H1 (cell line): Measurements from ENCODE around the gene PTPRT. TPM values are rescaled to one million over a fixed set of nuclear protein-coding genes. Genes with fewer than 3 reads are reported as not detected.

Experiments used
- CTCF ChIA-PET: fragments of 300-600 bp; sonication (Branson Sonifier 250); formaldehyde crosslinking; loops from one replicate; lab custom pipeline; 2021; ENCODE audit not compliant: partially characterized antibody; lab: Charles Lee
- POLR2A ChIA-PET: fragments of 300-600 bp; sonication (Branson Sonifier 250); formaldehyde crosslinking; loops from one replicate; lab custom pipeline; 2021; ENCODE audit warnings: inconsistent platforms; ENCODE audit not compliant: partially characterized antibody; lab: Charles Lee
- DNase-seq, 2 experiments: peaks; one replicate each; pipeline versions ENCODE4 v3.0.0 to v3.0.0-alpha.2; 2010 to 2022; ENCODE audit warnings: low spot score in 2 of 2, low read depth in 1 of 2, mixed read lengths in 1 of 2
- FAIRE-seq: peaks from 2 replicates; lab custom pipeline; 2011; peaks lifted over from hg19 to GRCh38; lab: Jason Lieb, UNC
- H2AFZ ChIP-seq: 2 replicates; pipeline ENCODE4 v1.8.1; 2012; ENCODE audit warnings: low read length, inconsistent platforms
- H2AK5ac ChIP-seq: 2 replicates; pipeline ENCODE4 v1.6.1; 2013; ENCODE audit warnings: low read depth, low read length
- H2BK120ac ChIP-seq: replicated peaks from 2 replicates; pipeline ENCODE3; 2013; ENCODE audit warnings: low read depth, low read length, inconsistent platforms
- H2BK12ac ChIP-seq: 2 replicates; pipeline ENCODE4 v1.6.1; 2013; ENCODE audit warnings: low read depth, low read length
- H2BK15ac ChIP-seq: 2 replicates; pipeline ENCODE4 v1.6.1; 2013; ENCODE audit warnings: low read length
- H2BK20ac ChIP-seq: 2 replicates; pipeline ENCODE4 v1.6.1; 2013; ENCODE audit warnings: low read length
- H2BK5ac ChIP-seq: 2 replicates; pipeline ENCODE4 v1.6.1; 2013; ENCODE audit warnings: low read depth, low read length
- H3K14ac ChIP-seq: 2 replicates; pipeline ENCODE4 v1.6.1; 2013; ENCODE audit warnings: inconsistent platforms; ENCODE audit not compliant: insufficient read length
- H3K18ac ChIP-seq: 2 replicates; pipeline ENCODE4 v1.6.1; 2013; ENCODE audit warnings: low read length; ENCODE audit errors: extremely low read depth
- H3K23ac ChIP-seq: 2 replicates; pipeline ENCODE4 v1.6.1; 2013; ENCODE audit warnings: inconsistent platforms; ENCODE audit not compliant: insufficient read length
- H3K23me2 ChIP-seq: 2 replicates; pipeline ENCODE4 v1.6.1; 2013; ENCODE audit warnings: low read depth, low read length
- H3K27ac ChIP-seq: 2 replicates; pipeline ENCODE4 v1.6.1; 2011; ENCODE audit warnings: low read depth, low read length, inconsistent platforms
- H3K27me3 ChIP-seq, 4 experiments: replicated peaks in 1 of 4; 1 replicate in 1 of 4; 2 replicates in 3 of 4; pipeline versions ENCODE4 v1.6.1 to v1.8.1; 2011 to 2013; ENCODE audit warnings: low read length in 3 of 4, mild to moderate bottlenecking in 3 of 4, inconsistent platforms in 2 of 4, mixed read lengths in 2 of 4, moderate library complexity in 1 of 4; ENCODE audit not compliant: control insufficient read depth in 3 of 4, insufficient read depth in 3 of 4; ENCODE audit errors: extremely low read depth in 1 of 4
- H3K36me3 ChIP-seq, 4 experiments: 2 replicates each; pipeline versions ENCODE4 v1.6.1 to v1.8.1; 2011 to 2013; ENCODE audit warnings: mild to moderate bottlenecking in 4 of 4, low read length in 3 of 4, moderate library complexity in 2 of 4, control low read depth in 1 of 4, inconsistent platforms in 1 of 4; ENCODE audit not compliant: insufficient read depth in 4 of 4, control insufficient read depth in 2 of 4
- H3K4ac ChIP-seq: replicated peaks from 2 replicates; pipeline ENCODE3; 2013; ENCODE audit warnings: low read length, low read depth, mixed read lengths, inconsistent platforms; ENCODE audit not compliant: insufficient read length
- H3K4me1 ChIP-seq, 4 experiments: replicated peaks in 1 of 4; 1 replicate in 1 of 4; 2 replicates in 3 of 4; pipeline versions ENCODE4 v1.6.1 to v1.8.1; 2011 to 2013; ENCODE audit warnings: low read length in 3 of 4, inconsistent platforms in 2 of 4, mixed read lengths in 1 of 4; ENCODE audit not compliant: insufficient read depth in 4 of 4, control insufficient read depth in 3 of 4
- H3K4me2 ChIP-seq, 2 experiments: 2 replicates each; pipeline versions ENCODE4 v1.6.1 to v1.8.1; 2011 to 2013; ENCODE audit warnings: low read depth in 2 of 2, low read length in 2 of 2, control low read depth in 1 of 2, inconsistent platforms in 1 of 2, mild to moderate bottlenecking in 1 of 2; ENCODE audit not compliant: insufficient read depth in 1 of 2
- H3K4me3 ChIP-seq, 4 experiments: fragments of 200-600, 300-600 bp in 1 of 4; sonication (generic), shearing (Covaris generic), sonication (Bioruptor Twin) in 1 of 4; 2 replicates each; pipeline versions ENCODE4 v1.5.1 to v1.8.1; 2011 to 2016; ENCODE audit warnings: low read length in 4 of 4, low read depth in 3 of 4, control low read depth in 2 of 4, inconsistent platforms in 2 of 4, mild to moderate bottlenecking in 2 of 4, mixed read lengths in 1 of 4, moderate library complexity in 1 of 4; ENCODE audit not compliant: insufficient read depth in 2 of 4; ENCODE audit errors: extremely low read depth in 1 of 4
- H3K56ac ChIP-seq: replicated peaks from 2 replicates; pipeline ENCODE3; 2013; ENCODE audit warnings: low read depth, mild to moderate bottlenecking, mixed read lengths, low read length, inconsistent platforms; ENCODE audit not compliant: insufficient read length
- H3K79me1 ChIP-seq: 2 replicates; pipeline ENCODE4 v1.6.1; 2013; ENCODE audit warnings: low read depth, low read length, control low read depth
- H3K79me2 ChIP-seq, 2 experiments: 2 replicates each; pipeline versions ENCODE4 v1.6.1 to v1.8.1; 2012 to 2013; ENCODE audit warnings: low read length in 2 of 2, mild to moderate bottlenecking in 2 of 2, inconsistent platforms in 1 of 2; ENCODE audit not compliant: insufficient read depth in 2 of 2, control insufficient read depth in 1 of 2
- H3K9ac ChIP-seq, 4 experiments: replicated peaks in 1 of 4; 1 replicate in 1 of 4; 2 replicates in 3 of 4; pipeline versions ENCODE4 v1.6.1 to v1.8.1; 2011 to 2013; ENCODE audit warnings: low read depth in 3 of 4, low read length in 3 of 4, control low read depth in 2 of 4, mild to moderate bottlenecking in 2 of 4, moderate library complexity in 2 of 4, inconsistent platforms in 1 of 4; ENCODE audit errors: extremely low read depth in 1 of 4
- H3K9me3 ChIP-seq, 2 experiments: 2 replicates each; pipeline versions ENCODE4 v1.6.1 to v1.8.1; 2012 to 2013; ENCODE audit warnings: mild to moderate bottlenecking in 2 of 2, moderate library complexity in 2 of 2, control low read depth in 1 of 2, inconsistent platforms in 1 of 2, low read depth in 1 of 2, low read length in 1 of 2, mixed read lengths in 1 of 2; ENCODE audit not compliant: insufficient read depth in 2 of 2
- H4K20me1 ChIP-seq, 2 experiments: replicated peaks in 1 of 2; 2 replicates each; pipeline versions ENCODE3 to v1.8.1; 2011 to 2013; ENCODE audit warnings: inconsistent platforms in 2 of 2, low read length in 2 of 2, mild to moderate bottlenecking in 1 of 2; ENCODE audit not compliant: insufficient read depth in 2 of 2, control insufficient read depth in 1 of 2
- H4K5ac ChIP-seq: 2 replicates; pipeline ENCODE4 v1.6.1; 2013; ENCODE audit warnings: low read length, low read depth, mixed read lengths, inconsistent platforms; ENCODE audit not compliant: insufficient read length
- H4K8ac ChIP-seq: 2 replicates; pipeline ENCODE4 v1.8.0; 2013; ENCODE audit warnings: mild to moderate bottlenecking, moderate library complexity, low read length, inconsistent platforms; ENCODE audit not compliant: insufficient read depth; ENCODE audit errors: extremely low read depth
- H4K91ac ChIP-seq: replicated peaks from 2 replicates; pipeline ENCODE3; 2013; ENCODE audit warnings: low read length, mixed read lengths, inconsistent platforms; ENCODE audit not compliant: insufficient read length
- NRF1 ChIP-seq: IDR thresholded peaks from 2 replicates; pipeline ENCODE4 v1.6.1; 2011; ENCODE audit warnings: mild to moderate bottlenecking, low read depth, low read length, improper control_type of control experiment
- SP1 ChIP-seq: IDR thresholded peaks from 2 replicates; pipeline ENCODE4 v1.6.1; 2011; ENCODE audit warnings: low read depth, low read length
- YY1 ChIP-seq: IDR thresholded peaks from 2 replicates; pipeline ENCODE4 v1.6.1; 2011; ENCODE audit warnings: low read depth, mild to moderate bottlenecking, low read length
- WGBS, 2 experiments: shearing (Covaris generic) in 1 of 2; methylation state at CpG; one replicate each; pipeline versions ENCODE4 v1.1.6 to v1.1.7; 2013 to 2015; ENCODE audit warnings: low lambda C conversion rate in 2 of 2, mixed read lengths in 2 of 2, inconsistent platforms in 1 of 2, low coverage in 1 of 2, missing lambda C conversion rate in 1 of 2; ENCODE audit not compliant: insufficient replicate concordance in 2 of 2, insufficient coverage in 1 of 2, insufficient read length in 1 of 2; ENCODE audit errors: extremely low coverage in 1 of 2, missing lambda C conversion rate in 1 of 2; 5-methylcytosine and 5-hydroxymethylcytosine counted together
- polyA plus RNA-seq, 7 experiments: library from polyadenylated mRNA; depleted of rRNA in 3 of 7; stranded (reverse) in 5 of 7; unstranded in 2 of 7; fragments of >200 nt in 5 of 7; fragments of 200-250 nt in 2 of 7; gene quantifications; 1 replicate in 5 of 7; 2 replicates in 1 of 7; 4 replicates in 1 of 7; pipeline versions ENCODE4 v1.2.1 to v1.2.3, GENCODE V29; 2011 to 2013; ENCODE audit warnings: missing spikeins in 2 of 7, mixed read lengths in 2 of 7
- total RNA-seq: library from RNA; stranded (reverse); fragmentation: NEBNext Ultra II Directional; extraction: Animal tissue kit (Norgen Biotek cat#: 25700); gene quantifications from 2 replicates; pipeline ENCODE4 v1.2.1, GENCODE V29; 2021

The PTPRT gene
- total and polyA plus RNA-seq, 2 of the 8 experiments (the other 6 are each of a cell fraction or from before 2014, with no cell fraction given): 0.33 to 1.8 TPM

GRCh38 chr20:43151901-43152300 lies 37.8 kb downstream of the PTPRT start:
- Histone ChIP-seq H3K79me1 (no peaks in the 10 kb centered on the region), H2BK20ac (no peak overlapping the region), H3K18ac (no peak overlapping the region), H2BK5ac (no peak overlapping the region), H4K8ac (no peak overlapping the region), H3K27me3 (no peaks in the 10 kb centered on the region), H3K4me3 (no peak overlapping the region), H3K27ac (no peak overlapping the region), H4K20me1 (no peaks in the 10 kb centered on the region), H3K23ac (no peak overlapping the region), H3K9ac (no peak overlapping the region), H3K14ac (no peak overlapping the region), H3K4me2 (no peak overlapping the region), H3K9me3 (no peaks in the 10 kb centered on the region), H4K91ac (no peak overlapping the region), H2BK120ac (no peak overlapping the region), H4K5ac (no peak overlapping the region), H2AK5ac (no peak overlapping the region), H2BK12ac (no peak overlapping the region), H3K4ac (no peak overlapping the region), H3K4me1 (no peaks in the 10 kb centered on the region), H3K23me2 (no peaks in the 10 kb centered on the region), H3K36me3 (no peaks in the 10 kb centered on the region), H2AFZ (no peak overlapping the region), H2BK15ac (no peak overlapping the region), H3K79me2 (no peaks in the 10 kb centered on the region), H3K56ac (no peak overlapping the region)
- ChIA-PET POLR2A (no interaction called here), CTCF (interaction anchor here (0.8 kb wide), 1 partner anchor 666 kb away, joined by 3 read pairs; no protein-coding TSS in a partner anchor)
- FAIRE-seq: no peak
- no peak for DNase-seq
- 100% methylated on average over 2 of the region's 2 CpGs; no CpG with 5 or more reads in 1 of the 2 experiments for WGBS, 2 experiments
- TF ChIP-seq SP1: no peak
- TF ChIP-seq NRF1: no peak
- no peak for TF ChIP-seq YY1
